ENCODE data around the gene MLLT3.
A peak's percentile ranks its signal among the peaks of the same experiment; 100 is the strongest.

The MLLT3 gene

DNA sequence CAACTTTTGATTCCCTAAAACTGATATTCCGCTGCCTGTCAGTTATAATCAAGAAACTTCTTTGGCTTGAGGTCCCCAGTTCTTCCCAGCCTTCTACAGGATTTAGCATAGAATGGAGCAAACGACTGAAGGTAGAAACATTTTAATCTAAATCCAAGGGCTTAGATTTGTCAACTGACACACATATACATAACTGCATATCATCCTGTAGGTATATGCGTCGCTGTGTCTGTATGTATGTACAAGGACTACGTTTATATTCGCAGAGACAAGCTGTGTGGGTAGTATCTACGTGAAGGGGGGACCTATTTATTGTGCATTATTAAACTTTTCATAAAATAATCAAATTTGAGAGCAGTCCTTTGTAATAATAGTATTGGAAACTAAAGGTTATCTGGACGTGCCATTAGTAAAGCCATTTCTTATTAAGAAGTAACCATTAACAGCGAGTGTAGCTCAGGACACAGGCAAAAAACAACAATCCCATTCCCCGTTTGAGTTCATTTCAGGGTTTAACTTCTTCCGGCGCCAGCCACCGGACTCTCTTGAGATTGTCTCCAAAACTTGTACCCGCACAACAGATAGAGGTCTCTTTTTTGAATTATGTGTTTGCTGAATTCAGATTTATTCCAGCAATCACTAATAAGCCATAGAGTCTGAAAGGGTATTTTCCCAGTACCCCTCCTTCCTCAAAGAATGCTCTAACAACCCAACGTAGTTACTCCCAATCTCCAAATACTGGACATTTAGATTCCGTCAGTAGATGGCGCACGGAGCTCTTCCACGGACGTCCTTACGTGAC is 2.1 kb upstream of the MLLT3 start:
- peak; percentile 92 for FAIRE-seq

DNA sequence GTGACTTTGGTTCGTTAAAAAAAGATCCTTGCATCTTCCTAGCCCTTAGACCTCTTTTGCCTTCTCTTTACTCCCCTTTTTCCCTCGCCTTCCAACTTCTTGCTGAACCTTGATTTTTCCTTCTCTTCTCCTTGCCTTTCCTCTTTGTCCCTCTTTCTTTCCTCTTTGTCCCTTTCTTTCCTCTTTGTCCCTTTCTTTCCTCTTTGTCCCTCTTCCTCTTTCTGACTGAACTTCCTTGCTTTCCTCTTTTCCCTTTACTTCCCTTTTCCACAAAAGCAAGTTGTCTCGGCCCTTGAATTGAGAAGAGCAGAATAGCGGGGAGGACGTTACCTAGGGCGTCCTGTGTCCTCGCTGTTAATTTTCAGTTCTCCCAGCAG is 1.4 kb upstream of the MLLT3 start:
- FAIRE-seq = no peak

DNA sequence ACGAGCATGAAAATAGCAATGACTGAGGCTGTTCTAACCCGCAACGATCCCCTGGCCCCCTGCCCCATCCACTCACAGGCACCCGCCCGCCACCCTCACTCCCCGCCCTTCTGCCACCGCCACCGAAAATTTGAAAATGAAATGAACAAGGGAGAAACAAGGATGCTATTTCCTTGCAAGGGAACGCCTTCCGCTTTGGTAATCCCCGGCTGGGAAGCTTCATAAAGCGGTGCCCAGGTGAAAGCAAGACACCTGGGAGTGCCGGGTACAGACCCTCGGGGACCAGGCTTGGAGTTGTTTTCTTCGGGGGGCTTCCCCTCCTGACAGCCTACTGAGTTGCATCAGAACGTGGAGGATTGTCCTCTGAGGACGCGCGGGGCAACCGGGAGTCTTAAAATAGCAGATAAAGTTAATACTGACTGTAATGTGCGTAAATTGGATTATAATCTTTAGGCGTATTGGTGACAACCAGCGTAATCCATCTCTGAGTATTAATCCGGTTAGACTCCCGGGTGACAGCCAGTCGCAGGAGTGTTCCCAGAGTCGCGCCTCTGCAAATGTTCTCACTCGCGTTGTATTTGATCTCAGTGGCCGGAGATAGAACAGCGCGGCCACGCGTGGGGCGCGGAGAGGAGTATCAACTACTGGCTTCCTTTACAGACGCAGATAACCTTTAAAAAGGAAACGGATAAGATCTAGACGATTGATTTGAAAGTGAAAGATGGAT is 885 bp upstream of the MLLT3 start:
- FAIRE-seq = no peak

DNA sequence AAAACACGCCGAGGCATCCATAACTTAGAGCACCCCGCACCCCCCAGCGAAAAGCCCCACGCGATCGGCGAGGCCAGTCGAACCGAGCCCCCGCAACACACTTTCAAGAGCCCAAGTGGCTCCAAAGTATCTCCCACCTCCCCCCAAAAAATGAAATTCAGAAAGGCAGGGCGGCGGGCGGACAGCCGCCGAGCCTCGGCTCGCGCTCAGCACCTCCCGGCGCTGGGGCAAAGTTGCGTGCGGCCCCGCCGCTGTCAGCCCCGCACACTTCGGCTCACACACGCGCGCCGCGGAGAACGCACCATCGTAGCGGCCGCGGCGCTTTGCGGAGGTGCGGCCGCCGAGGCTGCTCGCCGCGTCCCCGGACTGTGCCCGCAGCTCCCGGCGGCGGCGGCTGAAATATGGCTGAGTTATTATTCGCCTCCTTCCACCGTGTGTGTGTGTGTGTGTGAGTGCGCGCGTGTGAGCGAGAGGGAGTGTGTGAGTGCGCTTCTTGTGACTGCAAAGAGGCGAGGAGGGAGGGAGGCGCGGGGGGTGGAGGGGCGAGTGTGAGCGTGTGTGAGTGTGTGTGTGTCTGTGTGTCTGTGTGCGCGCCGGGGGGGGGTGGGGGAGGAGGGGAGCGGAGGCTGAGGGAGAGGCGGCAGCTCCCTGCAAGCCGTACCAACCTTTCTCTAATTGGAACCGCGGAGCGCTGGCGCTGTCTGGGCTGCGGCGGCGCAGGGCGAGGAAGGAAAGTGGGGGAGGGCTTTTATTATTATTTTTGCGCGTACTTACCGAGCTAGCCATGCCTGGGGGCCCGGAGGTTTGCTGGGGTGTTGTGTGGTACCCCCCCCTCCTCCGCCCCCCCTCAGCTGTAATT is 599 bp downstream of the MLLT3 start:
- FAIRE-seq = no peak

DNA sequence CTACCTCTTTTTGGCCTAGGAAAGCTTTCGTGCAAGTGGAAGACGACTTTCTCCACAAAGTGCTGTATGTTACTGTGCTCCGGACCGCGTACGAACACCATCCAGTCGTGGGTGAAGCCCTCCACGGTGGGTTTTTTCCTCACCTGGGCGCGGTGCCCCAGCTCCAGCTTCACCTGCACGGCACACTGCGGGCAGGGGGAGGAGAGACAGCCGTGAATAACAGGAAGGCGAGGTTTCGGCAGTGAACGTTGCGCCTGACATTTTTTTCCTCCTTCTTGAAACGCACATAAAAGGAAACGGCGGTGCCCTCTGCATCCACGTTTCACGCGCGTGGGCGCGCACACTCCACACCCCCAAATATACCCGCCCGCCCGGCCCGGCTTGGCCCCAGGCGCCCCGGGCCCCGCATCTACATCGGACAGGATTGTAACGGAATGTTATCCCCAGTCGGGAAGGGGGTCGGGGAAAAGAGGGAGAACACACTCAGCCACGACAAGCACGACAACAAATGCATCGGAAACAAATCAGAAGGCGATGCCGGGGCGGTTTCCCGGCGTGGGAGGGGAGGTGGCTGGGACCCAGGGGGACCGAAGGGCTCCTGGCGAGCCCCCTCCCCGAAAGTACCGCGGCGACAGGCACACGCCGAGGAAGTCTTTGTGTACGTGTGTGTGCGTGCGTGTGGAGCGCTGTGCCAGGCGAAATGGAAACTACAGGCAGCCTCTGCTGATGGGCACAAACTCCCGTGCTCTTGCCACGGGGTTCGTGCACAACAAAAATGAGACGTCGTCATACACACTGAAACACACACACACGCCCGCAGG is 1.4 kb downstream of the MLLT3 start:
- no peak for FAIRE-seq

DNA sequence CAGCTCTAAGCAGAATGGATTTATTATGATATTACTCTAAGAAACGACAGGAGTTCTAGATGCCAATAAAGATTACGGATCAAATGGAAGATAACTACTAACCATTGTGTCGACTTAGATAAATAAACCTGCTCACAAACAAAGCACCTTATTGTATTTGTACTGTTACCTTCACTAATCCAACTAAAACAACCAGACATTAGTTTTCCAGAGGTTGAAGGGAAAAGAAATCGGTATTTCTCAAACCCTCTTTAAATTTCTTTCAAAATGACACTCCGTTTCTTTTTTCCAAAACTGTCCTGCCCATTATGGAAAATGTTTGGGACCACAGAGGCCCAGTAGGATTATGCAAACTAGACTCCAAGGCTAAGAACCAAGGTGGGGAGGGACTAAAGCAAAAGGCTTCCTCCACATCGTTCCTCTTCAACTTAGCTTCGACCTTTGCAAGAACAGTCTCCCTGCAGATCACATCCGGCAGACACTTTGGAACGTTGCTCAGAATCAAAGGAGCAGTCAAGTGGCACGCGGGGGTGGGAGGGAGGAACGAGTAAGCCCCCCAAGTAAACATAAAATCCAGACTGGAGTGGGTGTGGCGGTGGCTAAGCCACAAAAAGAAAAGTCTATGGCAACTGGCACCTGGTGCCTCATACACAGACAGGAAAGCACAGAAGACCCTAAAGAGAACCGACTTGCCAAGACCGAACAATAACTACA is 2.7 kb downstream of the MLLT3 start:
- FAIRE-seq = no peak

DNA sequence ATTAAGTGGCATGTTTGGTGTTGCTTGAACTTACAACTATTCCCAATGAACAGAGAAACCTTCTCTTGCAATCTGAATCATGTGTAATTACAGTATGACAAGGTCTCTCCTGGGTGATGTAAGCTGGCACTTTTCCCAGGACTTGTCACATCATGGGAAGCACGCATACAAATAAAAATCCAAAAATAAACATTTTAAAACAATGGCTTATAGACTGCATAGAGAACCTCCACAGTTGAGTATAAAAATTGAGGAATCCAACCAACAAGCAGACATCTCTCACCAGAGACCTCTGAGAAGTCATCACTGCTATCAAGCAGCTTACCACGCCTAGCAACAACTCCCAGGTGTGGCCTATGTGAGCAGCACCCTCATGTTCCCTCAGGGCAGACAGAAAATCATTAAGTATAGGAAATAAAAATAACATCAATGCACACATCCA is 3.9 kb downstream of the MLLT3 start:
- FAIRE-seq = no peak

DNA sequence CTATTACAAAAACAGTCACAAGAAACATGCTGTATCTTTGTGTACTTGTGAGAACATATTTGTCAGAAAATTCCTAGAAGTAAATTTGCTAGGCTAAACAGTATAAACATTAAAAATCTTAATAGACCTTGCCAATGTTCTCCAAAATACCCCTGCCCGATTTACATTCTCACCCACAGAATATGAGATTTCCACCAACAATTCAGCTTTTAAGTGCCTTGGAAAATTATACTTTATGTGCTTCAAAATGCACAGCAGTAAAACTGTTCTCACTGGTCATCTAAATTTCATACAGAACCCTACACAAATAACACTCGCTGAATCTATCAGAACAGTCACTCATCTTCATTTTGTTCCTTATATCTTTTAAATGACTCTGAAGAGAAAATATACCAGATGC is 5.5 kb downstream of the MLLT3 start:
- FAIRE-seq = no peak

DNA sequence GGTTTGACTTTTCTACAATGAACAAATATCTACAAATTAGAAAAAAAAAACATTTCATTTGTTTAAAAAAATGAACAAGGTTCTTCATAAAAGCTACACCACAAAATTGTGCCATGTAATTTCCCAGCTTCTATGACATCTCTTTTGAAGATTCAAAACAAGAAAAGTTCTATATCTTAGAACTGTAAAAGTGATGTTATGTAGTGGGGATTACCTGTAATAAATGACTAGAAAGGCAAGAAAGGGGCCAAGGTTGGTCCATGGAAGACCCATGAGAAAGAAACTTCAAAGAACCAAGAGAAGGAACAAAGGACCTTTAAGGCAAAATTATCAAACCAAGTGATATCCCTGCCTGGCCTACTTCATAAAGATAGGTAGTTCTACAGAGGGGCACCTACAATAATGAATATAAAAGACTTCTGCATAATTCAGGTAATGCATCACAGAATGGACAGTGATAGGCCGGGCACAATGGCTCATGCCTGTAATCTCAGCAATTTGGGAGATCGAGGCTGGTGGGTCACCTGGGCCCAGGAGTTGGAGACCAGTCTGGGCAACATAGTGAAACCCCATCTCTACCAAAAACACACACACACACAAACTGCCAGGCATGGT is 7.6 kb downstream of the MLLT3 start:
- FAIRE-seq = peak; percentile 59

DNA sequence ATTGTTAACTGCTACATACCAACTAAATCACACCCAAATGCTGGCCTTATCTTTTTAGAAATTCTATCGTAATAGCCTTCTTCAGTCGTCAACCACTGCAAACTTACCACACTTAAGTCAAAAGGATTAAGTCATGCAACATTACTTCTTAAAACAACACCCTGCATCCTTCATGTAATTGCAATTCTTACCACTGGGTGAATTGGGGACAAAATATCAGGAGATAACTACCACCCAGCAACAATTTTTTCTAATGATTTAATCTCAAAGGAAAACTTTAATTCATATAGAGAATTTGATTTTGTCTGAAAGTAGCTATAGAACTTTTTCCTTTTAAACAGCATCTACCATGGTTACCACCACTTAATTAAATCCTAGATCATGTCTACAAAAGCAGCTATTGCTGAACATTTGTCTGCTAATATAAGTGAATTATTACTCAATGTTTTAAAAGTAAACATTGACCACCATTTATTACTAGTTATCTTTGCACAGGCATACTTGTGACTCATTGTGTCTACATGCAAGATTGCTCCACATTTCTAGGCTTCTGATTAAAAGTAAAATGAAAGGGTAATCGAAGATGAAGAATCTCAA is 10.5 kb downstream of the MLLT3 start:
- no peak for FAIRE-seq

DNA sequence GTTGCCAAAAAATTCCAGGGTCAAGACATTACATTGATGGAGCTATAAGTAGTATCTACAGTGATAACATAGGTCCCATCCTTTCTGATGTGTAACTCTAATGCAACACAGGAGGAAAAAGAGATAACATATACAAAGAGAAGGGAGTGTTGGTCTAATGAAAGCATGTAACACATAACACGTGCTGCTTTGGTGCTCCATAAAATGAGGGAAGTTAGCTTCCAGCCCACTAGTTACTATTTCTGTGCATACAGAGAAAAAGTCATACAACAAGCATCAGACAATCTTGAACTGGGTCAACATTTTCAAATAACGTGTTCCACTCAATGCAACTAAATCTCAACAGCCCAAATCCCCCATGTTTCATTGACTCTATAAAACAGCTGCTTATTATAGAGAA is 11.7 kb downstream of the MLLT3 start:
- no peak for FAIRE-seq

DNA sequence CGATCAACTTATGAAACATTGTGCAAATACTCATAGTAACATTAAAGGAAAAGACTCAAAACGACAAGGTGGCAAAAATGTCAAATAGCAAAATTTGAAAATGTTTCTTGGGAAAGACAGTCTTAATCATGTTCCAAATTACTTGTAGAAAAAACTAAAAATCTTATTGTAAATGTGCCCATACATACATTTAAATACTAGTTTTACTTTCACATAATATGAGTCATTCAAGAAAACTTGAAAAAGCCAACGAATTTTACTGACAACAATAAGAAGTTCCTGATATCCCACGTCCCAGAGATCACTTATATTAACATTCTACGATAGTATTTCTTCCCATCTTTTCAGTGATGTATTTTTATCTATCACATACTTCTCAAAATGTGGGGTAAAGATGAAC is 13.7 kb downstream of the MLLT3 start:
- no peak for FAIRE-seq

DNA sequence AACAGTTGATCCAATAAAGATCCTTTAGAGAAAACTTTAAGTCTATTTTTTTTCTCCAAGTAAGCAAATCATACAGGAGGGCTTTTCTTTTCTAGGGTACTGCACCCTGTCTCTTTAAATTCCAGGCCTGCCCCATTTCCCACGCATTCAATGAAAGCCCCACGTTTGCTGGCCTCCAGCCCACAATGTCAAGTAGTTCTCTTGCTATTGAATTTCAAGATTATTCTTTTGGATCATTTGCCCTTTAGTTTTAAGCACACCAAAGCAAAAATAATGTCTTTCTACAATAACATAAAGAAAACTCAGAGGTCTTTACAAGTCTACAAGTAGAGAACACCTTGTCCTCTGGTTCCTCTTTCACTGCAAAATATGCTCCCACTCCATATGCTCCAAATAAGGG is 15.6 kb downstream of the MLLT3 start:
- no peak for FAIRE-seq

DNA sequence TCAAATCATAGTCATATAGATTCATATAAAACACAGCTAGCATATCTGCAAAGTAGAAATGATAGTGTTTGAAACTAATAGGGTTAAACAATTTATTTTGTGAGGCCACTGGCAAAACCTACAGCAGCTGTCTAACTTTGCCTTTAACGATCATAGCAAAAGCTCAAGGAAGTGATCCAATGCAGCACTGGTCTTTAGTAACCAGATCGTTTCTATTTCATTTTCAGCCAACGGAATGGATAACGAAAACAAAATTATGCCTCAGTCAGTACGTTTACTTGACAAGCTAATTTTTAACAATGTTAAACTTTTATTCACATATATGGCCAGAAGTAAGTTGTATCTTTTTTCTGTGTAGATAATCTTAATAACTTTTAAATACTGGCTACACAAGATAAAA is 17.7 kb downstream of the MLLT3 start:
- peak; percentile 3 for FAIRE-seq

DNA sequence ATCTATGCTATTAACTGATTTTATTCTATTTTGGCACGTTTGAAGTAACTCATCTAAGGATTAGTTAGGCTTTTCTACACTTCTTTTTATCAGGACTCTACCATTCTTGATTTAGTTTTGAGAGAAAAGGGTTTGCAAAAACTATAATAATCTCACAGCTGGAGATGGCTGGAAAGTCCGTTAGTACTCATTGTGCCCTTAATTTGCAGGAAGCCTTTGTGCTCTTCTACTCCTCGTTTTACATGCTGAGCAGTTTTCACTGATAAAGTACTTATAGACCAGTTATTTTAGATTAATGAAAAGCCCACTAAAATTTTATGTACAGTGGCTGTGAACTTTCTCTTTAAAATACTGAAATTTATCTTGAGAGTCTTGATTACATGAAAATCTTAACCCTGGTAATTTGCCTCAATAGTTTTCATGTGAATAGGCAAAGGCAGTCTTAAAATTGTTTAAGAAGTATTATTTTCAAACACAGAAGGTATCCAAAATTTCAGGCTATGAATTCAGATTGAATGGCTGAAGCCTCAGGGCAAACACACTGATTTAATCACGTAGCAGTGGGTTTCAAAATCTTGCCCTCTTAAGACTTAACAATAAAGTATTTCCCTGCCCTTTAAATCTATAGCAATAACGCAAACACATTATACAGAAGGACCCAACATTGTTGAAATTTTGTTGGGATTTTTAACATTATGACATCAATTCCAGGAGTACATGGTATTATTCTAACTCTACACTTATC is 18.6 kb downstream of the MLLT3 start:
- no peak for FAIRE-seq

DNA sequence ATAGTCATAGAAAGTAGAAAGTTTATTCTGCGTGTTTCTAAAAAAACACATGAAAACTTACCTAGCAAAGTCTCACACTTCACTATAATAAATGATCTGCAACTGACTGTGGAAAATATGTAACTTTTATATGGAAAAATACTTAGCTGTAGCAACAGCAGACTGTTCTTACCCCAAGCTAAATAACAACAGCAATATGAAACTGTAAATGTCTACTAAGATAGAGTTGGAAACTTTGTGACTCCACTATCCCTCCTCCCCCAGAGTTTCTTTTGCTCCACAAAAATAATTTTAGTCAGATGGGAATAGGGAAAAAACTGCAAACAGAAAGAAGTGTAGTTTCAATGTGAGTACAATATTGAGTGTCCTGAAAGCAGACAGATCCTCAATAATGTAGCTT is 21.0 kb downstream of the MLLT3 start:
- no peak for FAIRE-seq

DNA sequence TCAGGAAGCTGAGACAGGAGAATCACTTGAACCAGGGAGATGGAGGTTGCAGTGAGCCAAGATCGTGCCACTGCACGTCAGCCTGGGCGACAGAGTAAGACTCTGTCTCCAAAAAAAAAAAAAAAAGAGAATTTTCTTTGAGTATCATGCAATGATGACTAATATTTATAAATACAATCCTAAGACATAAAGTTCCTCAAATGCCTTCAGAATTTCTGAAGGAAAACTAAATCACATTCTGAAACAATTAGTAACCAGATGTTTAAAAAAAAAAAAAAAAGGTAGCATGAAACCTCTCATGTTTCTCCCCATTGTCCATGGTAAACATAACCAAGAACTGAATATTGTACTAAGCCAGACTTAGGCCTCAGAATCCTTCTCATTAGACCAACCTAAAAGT is 23.1 kb downstream of the MLLT3 start:
- no peak for FAIRE-seq

DNA sequence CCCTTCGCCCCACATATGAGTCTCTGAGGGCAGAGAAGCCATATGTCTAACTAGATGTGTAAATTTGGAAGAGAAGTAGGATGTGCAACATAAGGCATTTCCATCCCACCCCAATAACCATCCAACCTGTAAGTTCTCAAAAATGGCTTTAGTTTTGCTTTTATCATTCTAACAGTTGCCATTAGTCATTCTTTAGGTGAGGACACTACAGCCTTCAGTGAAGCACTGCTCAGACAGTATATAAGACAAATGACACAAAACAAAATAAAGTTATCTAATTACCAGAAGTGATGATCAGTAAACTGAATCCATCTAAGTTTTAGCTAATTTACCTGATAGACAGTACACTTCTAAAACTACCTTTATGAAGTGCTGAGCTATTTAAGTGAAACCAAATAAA is 23.9 kb downstream of the MLLT3 start:
- no peak for FAIRE-seq

DNA sequence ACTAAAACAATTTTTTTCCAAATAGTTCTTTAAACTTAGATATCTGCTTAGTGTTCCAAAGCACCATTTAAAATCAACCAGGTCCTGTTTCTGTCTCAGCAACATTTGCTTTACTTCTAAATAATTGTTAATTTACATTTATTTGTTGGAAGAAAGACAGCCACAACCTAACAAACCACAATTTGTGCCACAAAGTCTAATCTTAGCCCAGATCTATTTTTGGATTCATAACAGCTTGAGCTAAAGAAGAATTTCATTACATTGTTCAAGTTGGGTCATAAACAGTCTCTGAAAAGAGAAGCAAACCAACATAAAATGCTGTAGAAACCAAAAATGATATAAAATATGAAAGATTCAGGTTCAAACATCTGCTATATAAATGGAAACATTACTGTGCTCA is 24.4 kb downstream of the MLLT3 start:
- FAIRE-seq = no peak

DNA sequence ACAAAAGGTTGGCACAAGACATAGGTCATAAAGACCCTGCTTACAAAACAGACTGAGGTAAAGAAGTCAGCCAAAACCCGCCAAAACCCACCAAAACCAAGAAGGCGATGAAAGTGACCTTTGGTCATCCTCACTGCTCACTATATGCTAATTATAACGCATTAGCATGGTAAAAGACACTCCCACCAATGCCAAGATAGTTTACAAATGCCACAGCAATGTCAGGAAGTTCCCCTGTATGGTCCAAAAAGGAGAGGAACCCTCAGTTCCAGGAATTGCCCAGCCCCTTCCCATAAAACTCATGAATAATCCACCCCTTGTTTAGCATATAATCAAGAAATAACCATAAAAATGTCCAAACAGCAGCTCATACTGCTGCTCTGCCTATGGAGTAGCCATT is 27.7 kb downstream of the MLLT3 start:
- no peak for FAIRE-seq
